ENCODE data around the gene PRKCZ. TPM values are rescaled to one million over a fixed set of nuclear protein-coding genes. Genes with fewer than 3 reads are reported as not detected.

PRKCZ gene
- total and polyA plus RNA-seq, 11 donors = 12.5 to 20.7 (median 16.5) TPM

GRCh38 chr1:2168535-2168934, 118.3 kb downstream of the PRKCZ start:
- DNase-seq = no peak
- Histone ChIP-seq H3K27ac (no peak overlapping the region), H3K4me1 (no peaks in the 10 kb centered on the region), H3K27me3 (no peaks in the 10 kb centered on the region), H3K9me3 (no peaks in the 10 kb centered on the region), H3K36me3 (no peaks in the 10 kb centered on the region), H3K4me3 (no peak overlapping the region)
- intact Hi-C loops (cut with DNase I) = no loop called here
- TF ChIP-seq POLR2A (IDR thresholded peaks at IDR 0.05) (no peak), CTCF (IDR thresholded peaks at IDR 0.05) (no peak)
- WGBS, 4 donors = 84 to 95% (median 93%) methylated on average over 12 of the region's 12 CpGs
- ATAC-seq = no peak

- WGBS, 4 donors = 92 to 95% (median 94%) methylated on average over 37 to 43 of the region's 43 CpGs
- H3K9me3 ChIP-seq = no peaks in the 10 kb centered on the region
- H3K27me3 ChIP-seq = no peaks in the 10 kb centered on the region
- TF ChIP-seq CTCF (IDR thresholded peaks at IDR 0.05) (no peak), POLR2A (IDR thresholded peaks at IDR 0.05) (no peak)
- no peaks in the 10 kb centered on the region for H3K36me3 ChIP-seq
- ATAC-seq (no peak), DNase-seq (no peak)
- H3K27ac ChIP-seq = no peak overlapping the region
- peaks cover 0 to 4% (median 1%) of the 10 kb centered on the region in 12 donors for H3K4me1 ChIP-seq
- H3K4me3 ChIP-seq = no peak overlapping the region
- intact Hi-C loops (cut with DNase I) = no loop called here
Measured at GRCh38 chr1:2169200-2169836, 119.1 kb downstream of the PRKCZ start.

- Histone ChIP-seq H3K4me1 (peaks cover 0 to 10% (median 4%) of the 10 kb centered on the region in 12 donors), H3K4me3 (no peak overlapping the region), H3K9me3 (no peaks in the 10 kb centered on the region), H3K36me3 (no peaks in the 10 kb centered on the region), H3K27ac (no peak overlapping the region), H3K27me3 (no peaks in the 10 kb centered on the region)
- intact Hi-C loops (cut with DNase I) = loop anchor here in 5 of 10 donors (5.0 to 10.0 kb wide), 4 partner anchors 33 to 225 kb away; no protein-coding TSS in a partner anchor
- 70 to 79% (median 76%) methylated on average over 11 of the region's 11 CpGs for WGBS, 4 donors
- ATAC-seq (no peak), DNase-seq (no peak)
- TF ChIP-seq POLR2A (IDR thresholded peaks at IDR 0.05) (no peak), CTCF (IDR thresholded peaks at IDR 0.05) (no peak)
Measured at GRCh38 chr1:2170211-2170610, 120.0 kb downstream of the PRKCZ start.

- intact Hi-C loops (cut with DNase I) = loop anchor here in 5 of 10 donors (5.0 to 10.0 kb wide), 4 partner anchors 35 to 227 kb away; no protein-coding TSS in a partner anchor
- Histone ChIP-seq H3K9me3 (no peaks in the 10 kb centered on the region), H3K36me3 (no peaks in the 10 kb centered on the region), H3K27ac (no peak overlapping the region), H3K27me3 (no peaks in the 10 kb centered on the region), H3K4me3 (no peak overlapping the region), H3K4me1 (peaks cover 0 to 10% (median 4%) of the 10 kb centered on the region in 12 donors)
- DNase-seq (no peak), ATAC-seq (no peak)
- TF ChIP-seq POLR2A (IDR thresholded peaks at IDR 0.05) = no peak
- no peak for TF ChIP-seq CTCF (IDR thresholded peaks at IDR 0.05)
- WGBS, 4 donors = 94 to 95% (median 95%) methylated on average over 22 to 26 of the region's 26 CpGs
Measured at GRCh38 chr1:2172012-2172411, 121.8 kb downstream of the PRKCZ start.

Measured in heart left ventricle (tissue), 16 donors.